GM23338 (cell line): Measurements from ENCODE around the gene MBOAT1. TPM values are rescaled to one million over a fixed set of nuclear protein-coding genes. Genes with fewer than 3 reads are reported as not detected.

Source experiments
- ATAC-seq: fragments of 200-7000 bp; cut with Tn5 transposase; 3 replicates; pipeline ENCODE4 v1.9.1; 2020
- DNase-seq: peaks from one replicate; pipeline ENCODE4 v3.0.0-alpha.2; 2015; ENCODE audit warnings: low spot score
- H2AFZ ChIP-seq: fragments of 200-600 bp; sonication (generic); 2 replicates; pipeline ENCODE4 v1.8.0; 2016; ENCODE audit warnings: antibody characterized with exemption, mild to moderate bottlenecking, moderate library complexity
- H3F3A ChIP-seq: fragments of 200-600 bp; sonication (generic); replicated peaks from 2 replicates; pipeline ENCODE4 v1.8.0; 2017; ENCODE audit warnings: antibody characterized with exemption, mixed run types, low read depth
- H3K27ac ChIP-seq: fragments of 200-600 bp; sonication (generic); 2 replicates; pipeline ENCODE4 v1.6.1; 2016; ENCODE audit warnings: low read depth
- H3K27me3 ChIP-seq: fragments of 200-600 bp; sonication (generic); 2 replicates; pipeline ENCODE4 v1.8.0; 2016; ENCODE audit warnings: mild to moderate bottlenecking, mixed run types, moderate library complexity; ENCODE audit not compliant: insufficient read depth
- H3K36me3 ChIP-seq: fragments of 200-600 bp; sonication (generic); 2 replicates; pipeline ENCODE4 v1.8.0; 2016; ENCODE audit warnings: mild to moderate bottlenecking; ENCODE audit not compliant: insufficient read depth
- H3K4me1 ChIP-seq: fragments of 200-600 bp; sonication (generic); 2 replicates; pipeline ENCODE4 v1.8.0; 2016; ENCODE audit warnings: mild to moderate bottlenecking, moderate library complexity; ENCODE audit not compliant: insufficient read depth
- H3K4me2 ChIP-seq: fragments of 200-600 bp; sonication (generic); 2 replicates; pipeline ENCODE4 v1.7.1; 2017; ENCODE audit warnings: mixed run types
- H3K4me3 ChIP-seq: fragments of 200-600 bp; sonication (generic); 2 replicates; pipeline ENCODE4 v1.6.1; 2016; ENCODE audit warnings: mixed run types
- H3K79me2 ChIP-seq: fragments of 200-600 bp; sonication (generic); replicated peaks from 2 replicates; pipeline ENCODE4 v1.8.0; 2017; ENCODE audit warnings: mild to moderate bottlenecking; ENCODE audit not compliant: insufficient read depth
- H3K9me2 ChIP-seq: fragments of 200-600 bp; sonication (generic); 2 replicates; pipeline ENCODE4 v1.8.0; 2017; ENCODE audit not compliant: insufficient read depth
- H4K20me1 ChIP-seq: fragments of 200-600 bp; sonication (generic); replicated peaks from 2 replicates; pipeline ENCODE4 v1.8.0; 2017; ENCODE audit warnings: mild to moderate bottlenecking; ENCODE audit not compliant: insufficient read depth
- H3K27ac Mint-ChIP-seq: 2 replicates; pipeline ENCODE4 v1.8.0; 2020; ENCODE audit warnings: inconsistent platforms, mild to moderate bottlenecking, moderate library complexity, mixed read lengths
- H3K27me3 Mint-ChIP-seq: 3 replicates; pipeline ENCODE4 v1.8.0; 2022; ENCODE audit warnings: low read depth, mild to moderate bottlenecking, moderate library complexity, mixed read lengths, inconsistent platforms; ENCODE audit not compliant: insufficient read depth, poor library complexity
- H3K36me3 Mint-ChIP-seq: 3 replicates; pipeline ENCODE4 v1.8.0; 2021; ENCODE audit warnings: low read depth, mild to moderate bottlenecking, inconsistent platforms, moderate library complexity, mixed read lengths
- H3K4me1 Mint-ChIP-seq: 3 replicates; pipeline ENCODE4 v1.8.0; 2020; ENCODE audit warnings: mild to moderate bottlenecking, inconsistent platforms, mixed read lengths
- H3K4me3 Mint-ChIP-seq: 3 replicates; pipeline ENCODE4 v1.8.0; 2021; ENCODE audit warnings: moderate library complexity, mild to moderate bottlenecking, inconsistent platforms, mixed read lengths
- H3K9me3 Mint-ChIP-seq: 3 replicates; pipeline ENCODE4 v1.8.0; 2020; ENCODE audit warnings: moderate library complexity, mild to moderate bottlenecking, inconsistent platforms, mixed read lengths
- CREB1 ChIP-seq: fragments of 250-450 bp; sonication (Bioruptor Pico); IDR thresholded peaks from 2 replicates; pipeline ENCODE4 v1.5.0; 2020; ENCODE audit warnings: low read depth, mild to moderate bottlenecking, moderate library complexity
- EZH2phosphoT487 ChIP-seq: fragments of 200-600 bp; sonication (generic); IDR thresholded peaks from one replicate; pipeline ENCODE4 v1.8.1; 2018; ENCODE audit warnings: antibody characterized with exemption; ENCODE audit not compliant: unreplicated experiment
- JUNB ChIP-seq: IDR thresholded peaks from one replicate; pipeline ENCODE4 v1.6.1; 2016; ENCODE audit warnings: antibody characterized with exemption; ENCODE audit not compliant: unreplicated experiment
- NANOG ChIP-seq: IDR thresholded peaks from 2 replicates; pipeline ENCODE4 v1.6.1; 2016; ENCODE audit warnings: antibody characterized with exemption, borderline replicate concordance
- POLR2AphosphoS5 ChIP-seq: IDR thresholded peaks from 2 replicates; pipeline ENCODE4 v1.6.1; 2016; ENCODE audit warnings: antibody characterized with exemption, low read depth
- STAT1 ChIP-seq: IDR thresholded peaks from one replicate; pipeline ENCODE4 v1.6.1; 2016; ENCODE audit warnings: antibody characterized with exemption; ENCODE audit not compliant: unreplicated experiment
- ZNF114 ChIP-seq: fragments of 250-450 bp; sonication (Bioruptor Pico); IDR thresholded peaks from 2 replicates; pipeline ENCODE4 v1.5.0; 2020; ENCODE audit warnings: mild to moderate bottlenecking, moderate library complexity
- ZNF331 ChIP-seq: fragments of 250-450 bp; sonication (Bioruptor Pico); IDR thresholded peaks from 2 replicates; pipeline ENCODE4 v1.5.0; 2020; ENCODE audit warnings: low read depth, mild to moderate bottlenecking, moderate library complexity
- polyA plus RNA-seq: library from polyadenylated mRNA; unstranded; fragments of >200 nt; fragmentation: Nextera tagmentation; extraction: Ambion mirVana; gene quantifications from 2 replicates; pipeline ENCODE4 v1.2.1, GENCODE V29; 2016
- total RNA-seq: library from RNA; depleted of rRNA; stranded (reverse); fragments of >200 nt; shearing (Covaris generic); gene quantifications from 2 replicates; pipeline ENCODE4 v1.2.3, GENCODE V29; 2014
- TF ChIP-seq, protein P1 (sequence below): IDR thresholded peaks from 2 replicates; pipeline ENCODE4 v1.6.1; 2016; ENCODE audit warnings: antibody characterized with exemption
- TF ChIP-seq, protein P2 (sequence below), 2 experiments: fragments of 200-600 bp in 1 of 2; sonication (generic) in 1 of 2; conservative IDR thresholded peaks; 2 replicates each; pipeline versions ENCODE4 v1.5.1 to v1.6.1; 2016 to 2017; ENCODE audit warnings: antibody characterized with exemption in 2 of 2, low read depth in 2 of 2, mild to moderate bottlenecking in 2 of 2, moderate library complexity in 1 of 2
- TF ChIP-seq, protein P3 (sequence below): IDR thresholded peaks from one replicate; pipeline ENCODE4 v1.6.1; 2018; ENCODE audit warnings: antibody characterized with exemption; ENCODE audit not compliant: unreplicated experiment

MBOAT1 gene
- total and polyA plus RNA-seq, 2 experiments from 2014 or later: 3.8 to 18.6 TPM

DNA sequence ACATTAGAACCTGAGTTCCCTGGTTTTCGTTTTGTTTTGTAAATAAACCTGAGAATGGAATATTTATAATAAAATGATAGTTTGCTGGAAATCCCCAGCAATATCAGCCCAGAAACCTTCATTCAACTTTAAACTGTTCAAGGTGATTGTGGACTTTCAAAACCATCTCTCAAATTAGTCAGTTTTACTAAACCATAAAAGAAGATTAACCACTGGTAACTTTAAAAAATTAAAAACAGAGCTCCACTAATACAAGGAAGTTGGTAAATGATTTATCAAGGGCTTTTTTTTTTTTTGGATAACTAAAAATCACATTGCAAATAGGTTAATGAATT lies 10.0 kb downstream of the MBOAT1 start:
- TF ChIP-seq EZH2phosphoT487 (no peak), ZNF114 (CRISPR knock-in tag) (no peak)
- TF ChIP-seq, protein P1, sequence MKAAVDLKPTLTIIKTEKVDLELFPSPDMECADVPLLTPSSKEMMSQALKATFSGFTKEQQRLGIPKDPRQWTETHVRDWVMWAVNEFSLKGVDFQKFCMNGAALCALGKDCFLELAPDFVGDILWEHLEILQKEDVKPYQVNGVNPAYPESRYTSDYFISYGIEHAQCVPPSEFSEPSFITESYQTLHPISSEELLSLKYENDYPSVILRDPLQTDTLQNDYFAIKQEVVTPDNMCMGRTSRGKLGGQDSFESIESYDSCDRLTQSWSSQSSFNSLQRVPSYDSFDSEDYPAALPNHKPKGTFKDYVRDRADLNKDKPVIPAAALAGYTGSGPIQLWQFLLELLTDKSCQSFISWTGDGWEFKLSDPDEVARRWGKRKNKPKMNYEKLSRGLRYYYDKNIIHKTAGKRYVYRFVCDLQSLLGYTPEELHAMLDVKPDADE: no peak
- Histone ChIP-seq H3K4me1 (peaks cover 41% of the 10 kb centered on the region), H3K36me3 (no peaks in the 10 kb centered on the region), H3K27me3 (no peaks in the 10 kb centered on the region), H3K4me2 (no peak overlapping the region), H3K79me2 (peaks cover 54% of the 10 kb centered on the region), H2AFZ (no peak overlapping the region), H4K20me1 (no peaks in the 10 kb centered on the region), H3K9me2 (no peaks in the 10 kb centered on the region; the same call in 1 of the 2 replicates), H3K4me3 (no peak overlapping the region), H3F3A (no peaks in the 10 kb centered on the region), H3K27ac (no peak overlapping the region)
- H3K27me3 Mint-ChIP-seq: peaks cover 2% of the 10 kb centered on the region
- DNase-seq (no peak), ATAC-seq (no peak)
- H3K27ac Mint-ChIP-seq: no peak overlapping the region
- no peaks in the 10 kb centered on the region for H3K9me3 Mint-ChIP-seq
- H3K4me1 Mint-ChIP-seq: peaks cover 45% of the 10 kb centered on the region
- H3K4me3 Mint-ChIP-seq: no peak overlapping the region
- no peaks in the 10 kb centered on the region; the same call in 2 of the 3 replicates for H3K36me3 Mint-ChIP-seq

DNA sequence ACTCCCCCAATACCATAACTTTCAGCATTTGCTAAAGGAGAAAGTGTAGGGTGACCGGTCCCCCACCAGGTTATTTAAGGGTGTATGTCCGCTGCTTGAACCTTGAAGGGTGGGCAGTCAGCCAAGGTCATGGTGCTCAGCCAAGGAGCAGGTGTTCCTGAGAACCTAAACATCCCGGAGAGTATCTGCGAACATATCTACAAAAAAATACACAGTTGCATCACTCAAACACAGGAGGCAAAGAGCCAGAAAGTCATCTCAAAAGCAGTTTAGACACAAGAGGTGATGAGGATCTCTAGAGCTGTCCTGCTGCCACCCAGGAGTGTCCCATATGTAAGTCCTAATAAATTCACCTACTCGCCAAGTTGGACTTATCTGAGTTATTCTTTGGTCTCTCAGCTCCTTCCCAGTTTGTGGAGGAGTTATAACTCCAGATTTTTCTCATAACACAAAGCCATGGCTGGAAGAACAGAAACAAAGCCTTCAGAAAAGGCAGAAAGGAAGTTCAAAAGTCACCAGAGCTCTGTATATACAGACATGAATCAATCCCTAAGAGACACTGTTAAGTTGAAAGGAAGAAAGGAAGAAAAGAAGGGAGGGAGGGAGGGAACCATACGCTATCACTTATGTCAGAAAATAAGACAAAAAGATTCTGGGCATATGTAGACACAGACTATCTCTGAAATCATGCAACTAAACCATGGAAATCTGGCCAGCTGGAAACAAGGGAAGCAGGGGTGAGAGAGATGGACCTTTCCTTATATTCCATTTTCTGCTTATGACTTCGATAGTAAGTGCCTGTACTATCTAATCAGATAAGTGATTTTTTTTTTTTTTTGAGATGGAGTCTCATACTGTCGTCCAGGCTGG lies 11.3 kb downstream of the MBOAT1 start:
- H3K36me3 Mint-ChIP-seq: no peaks in the 10 kb centered on the region
- H3K4me1 Mint-ChIP-seq: peaks cover 38% of the 10 kb centered on the region
- DNase-seq: no peak
- H3K4me2 ChIP-seq: no peak overlapping the region
- no peaks in the 10 kb centered on the region for H3K36me3 ChIP-seq
- no peak overlapping the region for H3K27ac ChIP-seq
- H3K4me3 ChIP-seq: no peak overlapping the region
- H3K27ac Mint-ChIP-seq: no peak overlapping the region
- H3K9me2 ChIP-seq: no peaks in the 10 kb centered on the region; the same call in none of the 2 replicates
- no peaks in the 10 kb centered on the region for H3F3A ChIP-seq
- H3K4me3 Mint-ChIP-seq: no peak overlapping the region
- H3K9me3 Mint-ChIP-seq: no peaks in the 10 kb centered on the region
- no peaks in the 10 kb centered on the region for H3K27me3 ChIP-seq
- peaks cover 2% of the 10 kb centered on the region for H3K27me3 Mint-ChIP-seq
- no peak overlapping the region for H2AFZ ChIP-seq
- ATAC-seq: no peak
- H4K20me1 ChIP-seq: no peaks in the 10 kb centered on the region
- H3K79me2 ChIP-seq: peaks cover 50% of the 10 kb centered on the region
- peaks cover 35% of the 10 kb centered on the region for H3K4me1 ChIP-seq
- TF ChIP-seq POLR2AphosphoS5 (no peak), CREB1 (CRISPR knock-in tag) (no peak), ZNF331 (CRISPR knock-in tag) (no peak), ZNF114 (CRISPR knock-in tag) (no peak), JUNB (no peak), NANOG (no peak), EZH2phosphoT487 (no peak), STAT1 (no peak)
- TF ChIP-seq, protein P2, sequence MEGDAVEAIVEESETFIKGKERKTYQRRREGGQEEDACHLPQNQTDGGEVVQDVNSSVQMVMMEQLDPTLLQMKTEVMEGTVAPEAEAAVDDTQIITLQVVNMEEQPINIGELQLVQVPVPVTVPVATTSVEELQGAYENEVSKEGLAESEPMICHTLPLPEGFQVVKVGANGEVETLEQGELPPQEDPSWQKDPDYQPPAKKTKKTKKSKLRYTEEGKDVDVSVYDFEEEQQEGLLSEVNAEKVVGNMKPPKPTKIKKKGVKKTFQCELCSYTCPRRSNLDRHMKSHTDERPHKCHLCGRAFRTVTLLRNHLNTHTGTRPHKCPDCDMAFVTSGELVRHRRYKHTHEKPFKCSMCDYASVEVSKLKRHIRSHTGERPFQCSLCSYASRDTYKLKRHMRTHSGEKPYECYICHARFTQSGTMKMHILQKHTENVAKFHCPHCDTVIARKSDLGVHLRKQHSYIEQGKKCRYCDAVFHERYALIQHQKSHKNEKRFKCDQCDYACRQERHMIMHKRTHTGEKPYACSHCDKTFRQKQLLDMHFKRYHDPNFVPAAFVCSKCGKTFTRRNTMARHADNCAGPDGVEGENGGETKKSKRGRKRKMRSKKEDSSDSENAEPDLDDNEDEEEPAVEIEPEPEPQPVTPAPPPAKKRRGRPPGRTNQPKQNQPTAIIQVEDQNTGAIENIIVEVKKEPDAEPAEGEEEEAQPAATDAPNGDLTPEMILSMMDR (conservative IDR thresholded peaks at IDR 0.05; ENCODE audit: low read depth in 2 of 2): no peak
- TF ChIP-seq, protein P3, sequence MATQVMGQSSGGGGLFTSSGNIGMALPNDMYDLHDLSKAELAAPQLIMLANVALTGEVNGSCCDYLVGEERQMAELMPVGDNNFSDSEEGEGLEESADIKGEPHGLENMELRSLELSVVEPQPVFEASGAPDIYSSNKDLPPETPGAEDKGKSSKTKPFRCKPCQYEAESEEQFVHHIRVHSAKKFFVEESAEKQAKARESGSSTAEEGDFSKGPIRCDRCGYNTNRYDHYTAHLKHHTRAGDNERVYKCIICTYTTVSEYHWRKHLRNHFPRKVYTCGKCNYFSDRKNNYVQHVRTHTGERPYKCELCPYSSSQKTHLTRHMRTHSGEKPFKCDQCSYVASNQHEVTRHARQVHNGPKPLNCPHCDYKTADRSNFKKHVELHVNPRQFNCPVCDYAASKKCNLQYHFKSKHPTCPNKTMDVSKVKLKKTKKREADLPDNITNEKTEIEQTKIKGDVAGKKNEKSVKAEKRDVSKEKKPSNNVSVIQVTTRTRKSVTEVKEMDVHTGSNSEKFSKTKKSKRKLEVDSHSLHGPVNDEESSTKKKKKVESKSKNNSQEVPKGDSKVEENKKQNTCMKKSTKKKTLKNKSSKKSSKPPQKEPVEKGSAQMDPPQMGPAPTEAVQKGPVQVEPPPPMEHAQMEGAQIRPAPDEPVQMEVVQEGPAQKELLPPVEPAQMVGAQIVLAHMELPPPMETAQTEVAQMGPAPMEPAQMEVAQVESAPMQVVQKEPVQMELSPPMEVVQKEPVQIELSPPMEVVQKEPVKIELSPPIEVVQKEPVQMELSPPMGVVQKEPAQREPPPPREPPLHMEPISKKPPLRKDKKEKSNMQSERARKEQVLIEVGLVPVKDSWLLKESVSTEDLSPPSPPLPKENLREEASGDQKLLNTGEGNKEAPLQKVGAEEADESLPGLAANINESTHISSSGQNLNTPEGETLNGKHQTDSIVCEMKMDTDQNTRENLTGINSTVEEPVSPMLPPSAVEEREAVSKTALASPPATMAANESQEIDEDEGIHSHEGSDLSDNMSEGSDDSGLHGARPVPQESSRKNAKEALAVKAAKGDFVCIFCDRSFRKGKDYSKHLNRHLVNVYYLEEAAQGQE: no peak
